CD4-positive, alpha-beta T cell treated with Interleukin-12 subunit alpha and Interleukin-12 subunit beta, for 1 hour (primary cell): ENCODE data around the gene UCHL3.
A peak's percentile ranks its signal among the peaks of the same experiment; 100 is the strongest.

Experiments used
- DNase-seq: peaks from one replicate; pipeline ENCODE4 v3.0.0-alpha.2; 2020

UCHL3 gene

GRCh38 chr13:75635101-75635827, 85.7 kb downstream of the UCHL3 start:
- DNase-seq = peak; percentile 15

GRCh38 chr13:75635828-75636435, 86.3 kb downstream of the UCHL3 start, which contains the start of gene LMO7:
Gene LMO7, plus strand, starts transcription at chr13:75636330. Its CDS starts 328 bp downstream, at chr13:75636658.
- DNase-seq = peak; percentile 62

GRCh38 chr13:75636436-75637180, 87.0 kb downstream of the UCHL3 start:
- DNase-seq = peak; percentile 27

- DNase-seq = no peak
Observed at GRCh38 chr13:75637181-75637750, 87.7 kb downstream of the UCHL3 start.

GRCh38 chr13:75639454-75639853, 89.9 kb downstream of the UCHL3 start:
- DNase-seq = no peak

GRCh38 chr13:75641026-75641425, 91.4 kb downstream of the UCHL3 start:
- DNase-seq = no peak

- no peak for DNase-seq
Observed at GRCh38 chr13:75643182-75643581, 93.6 kb downstream of the UCHL3 start.

GRCh38 chr13:75643693-75644092, 94.1 kb downstream of the UCHL3 start:
- DNase-seq = no peak

- DNase-seq = no peak
Observed at GRCh38 chr13:75645141-75645540, 95.5 kb downstream of the UCHL3 start.

- DNase-seq = no peak
Observed at GRCh38 chr13:75647126-75647784, 97.7 kb downstream of the UCHL3 start.

GRCh38 chr13:75648446-75648845, 98.9 kb downstream of the UCHL3 start:
- no peak for DNase-seq

GRCh38 chr13:75651013-75651412, 101.4 kb downstream of the UCHL3 start:
- DNase-seq = no peak

- no peak for DNase-seq
Observed at GRCh38 chr13:75652726-75653125, 103.1 kb downstream of the UCHL3 start.
